Adipocyte (in vitro differentiated cells): ENCODE data around the gene TIMP2.
"Not testable (repeated sequence)": the region's sequence is repeated elsewhere in the genome, so short reads cannot be mapped to it uniquely, and the experiment has no call there.

ENCODE experiments used
- DNase-seq: peaks from one replicate; pipeline ENCODE4 v3.0.0-alpha.2; 2015; ENCODE audit warnings: low read depth
- H3K27me3 ChIP-seq: replicated peaks from 2 replicates; pipeline ENCODE4 v1.7.0; 2013; ENCODE audit warnings: mild to moderate bottlenecking, low read length, moderate library complexity; ENCODE audit not compliant: control insufficient read depth, insufficient read depth
- H3K36me3 ChIP-seq: 2 replicates; pipeline ENCODE4 v1.7.0; 2013; ENCODE audit warnings: low read length, mild to moderate bottlenecking, moderate library complexity; ENCODE audit not compliant: control insufficient read depth, insufficient read depth, severe bottlenecking
- H3K4me1 ChIP-seq: 2 replicates; pipeline ENCODE4 v1.7.0; 2013; ENCODE audit warnings: mild to moderate bottlenecking, low read length, moderate library complexity; ENCODE audit not compliant: control insufficient read depth, insufficient read depth
- H3K4me3 ChIP-seq: 2 replicates; pipeline ENCODE4 v1.7.0; 2013; ENCODE audit warnings: mild to moderate bottlenecking, low read length, moderate library complexity
- H3K9ac ChIP-seq: 2 replicates; pipeline ENCODE4 v1.7.0; 2013; ENCODE audit warnings: mild to moderate bottlenecking, low read length, moderate library complexity
- H3K9me3 ChIP-seq: 2 replicates; pipeline ENCODE4 v1.7.0; 2013; ENCODE audit warnings: mild to moderate bottlenecking, low read length, moderate library complexity; ENCODE audit not compliant: control insufficient read depth

Gene TIMP2

GRCh38 chr17:78892936-78893379 is 32.2 kb downstream of the TIMP2 start:
- no peak for DNase-seq
- Histone ChIP-seq H3K4me1 (peaks cover 58% of the 10 kb centered on the region), H3K36me3 (peaks cover 20% of the 10 kb centered on the region), H3K9me3 (no peaks in the 10 kb centered on the region), H3K4me3 (no peak overlapping the region), H3K9ac (no peak overlapping the region), H3K27me3 (no peaks in the 10 kb centered on the region)

DNA sequence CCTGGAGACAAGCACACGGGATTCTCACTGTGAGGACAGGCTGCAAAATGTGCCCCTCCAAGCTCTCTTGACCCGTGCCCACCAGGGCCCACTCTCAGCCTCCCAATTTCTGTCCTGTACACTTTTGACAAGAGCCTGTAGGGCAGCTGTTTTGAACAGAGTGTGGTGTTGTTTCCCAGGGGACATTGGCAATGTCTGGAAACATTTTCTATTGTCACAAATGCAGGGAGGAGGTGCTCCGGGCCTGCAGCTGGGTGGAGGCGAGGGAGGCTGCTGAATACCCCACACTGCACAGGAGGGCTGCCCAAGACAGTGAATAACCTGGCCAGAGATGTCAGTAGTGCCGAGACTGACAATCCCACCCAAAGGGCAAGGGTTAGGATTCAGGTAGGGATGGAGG is 32.7 kb downstream of the TIMP2 start:
- Histone ChIP-seq H3K9me3 (no peaks in the 10 kb centered on the region), H3K27me3 (no peaks in the 10 kb centered on the region), H3K4me3 (no peak overlapping the region), H3K36me3 (peaks cover 18% of the 10 kb centered on the region), H3K4me1 (peaks cover 54% of the 10 kb centered on the region), H3K9ac (no peak overlapping the region)
- no peak for DNase-seq

- no peak for DNase-seq
- peaks cover 20% of the 10 kb centered on the region for H3K36me3 ChIP-seq
- no peak overlapping the region for H3K9ac ChIP-seq
- H3K27me3 ChIP-seq, result no peaks in the 10 kb centered on the region
- H3K4me3 ChIP-seq, result no peak overlapping the region
- no peaks in the 10 kb centered on the region for H3K9me3 ChIP-seq
- H3K4me1 ChIP-seq, result peaks cover 52% of the 10 kb centered on the region
These were observed 33.1 kb downstream of the TIMP2 start for GRCh38 chr17:78892062-78892456.

DNA sequence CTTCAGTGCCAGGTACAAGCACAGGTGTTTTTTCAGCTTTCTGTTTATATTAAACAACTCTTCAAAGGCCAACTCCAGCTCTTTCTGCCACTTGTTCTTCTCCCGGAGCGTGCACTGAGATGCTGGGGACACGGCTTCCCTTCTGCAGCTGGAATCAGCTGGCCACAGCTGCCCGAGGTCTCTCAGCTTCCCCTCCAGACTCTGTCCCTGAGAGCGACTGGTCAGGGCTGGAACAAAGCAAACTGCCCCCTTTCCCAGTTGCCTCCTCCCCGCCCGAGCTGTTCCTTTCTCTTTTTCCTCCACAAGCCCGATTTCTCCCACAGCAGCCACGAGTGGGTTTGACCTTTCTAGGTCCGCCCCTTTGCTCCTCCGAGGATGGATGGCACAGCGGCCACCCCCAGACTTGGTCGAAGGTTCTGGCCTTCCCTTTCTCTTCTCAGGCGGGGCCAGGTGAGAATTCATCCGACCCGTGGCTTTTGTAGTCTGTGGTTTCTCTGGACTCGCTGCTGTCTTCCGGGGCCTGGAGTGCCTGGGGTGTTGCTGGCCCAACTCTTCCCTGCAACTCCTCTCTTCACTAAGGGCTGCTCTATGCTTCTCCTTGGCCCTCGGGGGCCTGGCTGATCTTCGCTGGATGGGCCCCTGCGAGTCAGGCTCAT is 33.7 kb downstream of the TIMP2 start:
- DNase-seq, result no peak
- Histone ChIP-seq H3K27me3 (no peaks in the 10 kb centered on the region), H3K9ac (no peak overlapping the region), H3K4me3 (no peak overlapping the region), H3K4me1 (peaks cover 49% of the 10 kb centered on the region), H3K9me3 (no peaks in the 10 kb centered on the region), H3K36me3 (peaks cover 24% of the 10 kb centered on the region)

GRCh38 chr17:78890498-78890897 is 34.7 kb downstream of the TIMP2 start:
- Histone ChIP-seq H3K4me1 (peaks cover 44% of the 10 kb centered on the region), H3K9ac (no peak overlapping the region), H3K4me3 (no peak overlapping the region), H3K9me3 (no peaks in the 10 kb centered on the region), H3K27me3 (no peaks in the 10 kb centered on the region), H3K36me3 (peaks cover 24% of the 10 kb centered on the region)
- DNase-seq, result no peak

GRCh38 chr17:78890096-78890495 is 35.1 kb downstream of the TIMP2 start:
- Histone ChIP-seq H3K4me1 (peaks cover 44% of the 10 kb centered on the region), H3K36me3 (peaks cover 26% of the 10 kb centered on the region)
- H3K4me3 ChIP-seq, H3K9ac ChIP-seq, H3K9me3 ChIP-seq, DNase-seq, H3K27me3 ChIP-seq: not testable (repeated sequence)

DNA sequence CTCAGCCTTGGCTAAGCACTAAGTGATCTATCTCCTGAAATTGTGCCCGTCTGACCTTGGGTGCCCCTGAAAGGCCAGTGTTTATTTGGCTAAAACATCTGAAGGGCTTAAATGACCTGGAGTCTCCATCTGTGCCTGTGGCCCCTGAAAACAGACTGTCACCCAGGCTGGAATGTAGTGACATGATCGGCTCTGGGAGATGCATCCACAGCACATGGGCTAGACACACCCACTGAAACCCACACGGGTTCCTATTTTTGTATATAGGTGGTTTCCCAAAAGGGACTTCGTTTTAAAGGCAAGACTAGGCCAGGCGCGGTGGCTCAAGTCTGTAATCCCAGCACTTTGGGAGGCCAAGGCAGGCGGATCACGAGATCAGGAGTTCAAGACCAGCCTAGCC is 35.7 kb downstream of the TIMP2 start:
- no peaks in the 10 kb centered on the region for H3K27me3 ChIP-seq
- peaks cover 45% of the 10 kb centered on the region for H3K4me1 ChIP-seq
- H3K36me3 ChIP-seq, result peaks cover 28% of the 10 kb centered on the region
- no peak overlapping the region for H3K4me3 ChIP-seq
- no peaks in the 10 kb centered on the region for H3K9me3 ChIP-seq
- DNase-seq, result no peak
- H3K9ac ChIP-seq, result no peak overlapping the region

- DNase-seq, result no peak
- H3K4me1 ChIP-seq, result peaks cover 48% of the 10 kb centered on the region
- no peaks in the 10 kb centered on the region for H3K27me3 ChIP-seq
- peaks cover 28% of the 10 kb centered on the region for H3K36me3 ChIP-seq
- H3K9me3 ChIP-seq, result no peaks in the 10 kb centered on the region
- H3K9ac ChIP-seq, result no peak overlapping the region
- H3K4me3 ChIP-seq, result no peak overlapping the region
These were observed 36.2 kb downstream of the TIMP2 start for GRCh38 chr17:78888941-78889518.

DNA sequence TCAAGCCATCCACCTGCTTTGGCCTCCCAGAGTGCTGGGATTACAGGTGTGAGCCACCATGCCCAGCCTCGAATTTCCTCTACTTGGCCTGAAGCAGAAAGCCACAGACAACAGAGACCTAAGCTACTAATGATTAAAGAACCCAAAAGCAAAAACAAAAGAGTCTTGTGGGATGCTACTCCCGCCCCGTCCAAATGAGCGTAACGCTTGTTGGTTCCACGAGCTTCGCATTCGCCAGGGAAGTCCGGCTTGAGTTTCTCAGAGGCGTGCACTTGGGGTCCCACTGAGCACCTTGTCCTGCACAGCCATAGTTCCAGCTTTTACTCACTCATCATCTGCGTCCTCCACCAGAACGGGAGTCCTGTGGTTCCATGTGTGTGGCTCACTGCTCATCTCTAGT is 38.2 kb downstream of the TIMP2 start:
- DNase-seq, result no peak
- no peak overlapping the region for H3K9ac ChIP-seq

DNA sequence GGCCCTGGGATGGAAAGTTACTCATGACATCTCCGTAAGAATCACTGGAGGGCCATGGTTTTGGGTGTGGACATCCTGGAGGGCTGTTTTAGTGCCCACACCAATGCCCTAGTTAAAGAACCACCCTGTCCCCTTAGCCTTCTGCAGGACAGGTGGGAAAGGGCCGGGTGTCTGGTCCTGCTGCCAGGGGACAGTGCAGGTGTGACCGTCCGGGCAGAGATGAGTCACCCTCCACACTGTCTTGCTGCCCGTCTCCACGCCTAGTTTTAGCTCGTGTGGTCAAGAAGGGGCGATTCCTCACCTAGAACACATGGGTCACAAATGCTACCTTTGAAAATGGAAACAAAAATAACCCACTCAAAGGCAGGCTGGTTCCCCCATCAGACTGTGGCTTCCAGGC is 39.2 kb downstream of the TIMP2 start:
- peak overlapping the region; percentile 93 for H3K9ac ChIP-seq
- H3K4me3 ChIP-seq, result no peak overlapping the region
- no peak for DNase-seq
- no peaks in the 10 kb centered on the region for H3K9me3 ChIP-seq
- no peaks in the 10 kb centered on the region for H3K27me3 ChIP-seq
- peaks cover 10% of the 10 kb centered on the region for H3K36me3 ChIP-seq
- H3K4me1 ChIP-seq, result peaks cover 50% of the 10 kb centered on the region

More for the DNA sequence above, 38.2 kb downstream of the TIMP2 start:
- Histone ChIP-seq H3K9me3 (no peaks in the 10 kb centered on the region), H3K4me3 (no peak overlapping the region), H3K36me3 (peaks cover 15% of the 10 kb centered on the region), H3K4me1 (peaks cover 51% of the 10 kb centered on the region), H3K27me3 (no peaks in the 10 kb centered on the region)

DNA sequence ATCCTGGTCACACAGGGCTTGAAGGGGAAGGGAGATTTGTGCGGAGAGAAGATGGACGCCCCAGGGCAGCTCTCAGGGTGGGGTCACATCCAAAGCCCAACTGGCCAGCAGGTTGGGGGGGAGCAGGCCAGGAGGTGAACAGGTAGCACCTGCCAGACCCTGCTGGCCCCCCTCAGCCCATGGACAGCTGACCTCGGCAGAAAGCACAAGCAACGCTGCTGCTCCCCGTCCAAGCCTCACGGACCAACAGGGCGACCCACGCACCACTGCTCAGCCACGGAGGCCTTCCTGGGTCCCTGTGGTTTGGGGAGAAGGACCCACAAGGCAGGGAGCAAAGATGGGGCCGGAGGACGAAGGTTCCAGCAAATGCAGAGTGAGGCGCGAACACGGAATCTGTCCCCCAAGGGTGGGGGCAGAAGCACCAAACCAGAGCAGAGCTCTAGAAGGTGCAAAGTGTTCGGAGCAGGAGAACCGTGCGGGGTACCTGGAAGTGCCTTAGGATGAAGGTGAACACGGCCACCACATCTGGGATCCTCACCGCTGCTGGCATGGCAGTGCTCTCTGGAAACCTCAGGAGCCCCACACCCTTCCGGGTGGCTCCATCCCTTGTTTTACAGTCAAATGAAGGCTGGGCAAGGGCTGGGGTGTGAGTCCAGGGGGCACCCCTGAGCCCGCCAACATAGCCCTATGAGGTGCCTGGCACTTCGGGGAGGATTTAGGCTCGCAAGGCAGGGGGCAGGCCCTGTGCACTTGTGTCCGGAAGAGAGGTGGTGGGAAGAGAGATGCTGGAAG is 40.1 kb downstream of the TIMP2 start:
- H3K4me1 ChIP-seq, result peaks cover 52% of the 10 kb centered on the region
- H3K4me3 ChIP-seq, result peak overlapping the region; percentile 74
- H3K27me3 ChIP-seq, result no peaks in the 10 kb centered on the region
- peak overlapping the region; percentile 93 for H3K9ac ChIP-seq
- H3K9me3 ChIP-seq, result no peaks in the 10 kb centered on the region
- DNase-seq, result no peak
- peaks cover 10% of the 10 kb centered on the region for H3K36me3 ChIP-seq
